Ishikawa (cell line): ENCODE data around the gene C13orf46.

Experiments used
- CEBPB ChIP-seq: IDR thresholded peaks from 2 replicates; pipeline ENCODE4 v1.6.1; 2012
- CREB1 ChIP-seq: IDR thresholded peaks from 2 replicates; pipeline ENCODE4 v1.6.1; 2012; ENCODE audit warnings: low read depth
- EGR1 ChIP-seq: IDR thresholded peaks from 2 replicates; pipeline ENCODE4 v1.6.1; 2012
- EP300 ChIP-seq: IDR thresholded peaks from 2 replicates; pipeline ENCODE4 v1.6.1; 2012; ENCODE audit warnings: borderline replicate concordance
- FOXM1 ChIP-seq: IDR thresholded peaks from 2 replicates; pipeline ENCODE4 v1.6.1; 2012; ENCODE audit warnings: low read depth, borderline replicate concordance
- MAX ChIP-seq: IDR thresholded peaks from 2 replicates; pipeline ENCODE4 v1.6.1; 2012
- NFIC ChIP-seq: IDR thresholded peaks from 2 replicates; pipeline ENCODE4 v1.6.1; 2012
- RAD21 ChIP-seq: IDR thresholded peaks from 2 replicates; pipeline ENCODE4 v1.6.1; 2012; ENCODE audit warnings: low read depth
- REST ChIP-seq: IDR thresholded peaks from 2 replicates; pipeline ENCODE4 v1.6.1; 2012; ENCODE audit warnings: low read depth, mild to moderate bottlenecking
- TAF1 ChIP-seq: IDR thresholded peaks from 2 replicates; pipeline ENCODE4 v1.6.1; 2012; ENCODE audit warnings: low read depth, mild to moderate bottlenecking
- TCF12 ChIP-seq: IDR thresholded peaks from 2 replicates; pipeline ENCODE4 v1.6.1; 2012; ENCODE audit warnings: low read depth
- TEAD4 ChIP-seq: IDR thresholded peaks from 2 replicates; pipeline ENCODE4 v1.6.1; 2012
- USF1 ChIP-seq: IDR thresholded peaks from 2 replicates; pipeline ENCODE4 v1.6.1; 2012
- YY1 ChIP-seq: IDR thresholded peaks from 2 replicates; pipeline ENCODE4 v1.6.1; 2012; ENCODE audit warnings: low read depth
- ZBTB7A ChIP-seq: IDR thresholded peaks from 2 replicates; pipeline ENCODE4 v1.6.1; 2012; ENCODE audit warnings: low read depth

Gene C13orf46

GRCh38 chr13:113942591-113943103, 31.2 kb downstream of the C13orf46 start:
- TF ChIP-seq USF1 (no peak), TAF1 (no peak), EP300 (no peak), TEAD4 (no peak), ZBTB7A (no peak), REST (no peak), YY1 (no peak), MAX (no peak), TCF12 (no peak), NFIC (no peak)

GRCh38 chr13:113941571-113942191, 32.2 kb downstream of the C13orf46 start:
- TF ChIP-seq USF1 = no peak
- no peak for TF ChIP-seq REST
- TF ChIP-seq EGR1 = no peak
- TF ChIP-seq RAD21 = no peak
- TF ChIP-seq MAX = no peak
- TF ChIP-seq NFIC = no peak
- TF ChIP-seq TEAD4 = no peak
- no peak for TF ChIP-seq ZBTB7A
- TF ChIP-seq FOXM1 = no peak
- no peak for TF ChIP-seq TCF12
- TF ChIP-seq CEBPB = no peak
- TF ChIP-seq YY1 = no peak
- TF ChIP-seq TAF1 = no peak
- no peak for TF ChIP-seq EP300
- TF ChIP-seq CREB1 = no peak

- no peak for TF ChIP-seq USF1
- no peak for TF ChIP-seq FOXM1
- TF ChIP-seq EGR1 = no peak
- TF ChIP-seq TAF1 = no peak
- no peak for TF ChIP-seq REST
- TF ChIP-seq TEAD4 = no peak
- no peak for TF ChIP-seq EP300
- TF ChIP-seq TCF12 = no peak
- no peak for TF ChIP-seq ZBTB7A
- no peak for TF ChIP-seq YY1
- no peak for TF ChIP-seq MAX
- TF ChIP-seq CREB1 = no peak
- no peak for TF ChIP-seq NFIC
- no peak for TF ChIP-seq RAD21
- no peak for TF ChIP-seq CEBPB
Observed at GRCh38 chr13:113939944-113940297, 34.0 kb downstream of the C13orf46 start.
